GM21447 (cell line): Measurements from ENCODE around the gene MRPL34.
"Not testable (repeated sequence)": the region's sequence is repeated elsewhere in the genome, so short reads cannot be mapped to it uniquely, and the experiment has no call there.

Experiments used
- ATAC-seq: cut with Tn5 transposase; IDR thresholded peaks from one replicate; pipeline ENCODE4 v1.9.1; 2021; ENCODE audit not compliant: unreplicated experiment

The MRPL34 gene

GRCh38 chr19:17305517-17306284, at the start of gene MRPL34:
Gene MRPL34, plus strand, starts transcription at chr19:17305872. Its CDS starts 21 bp downstream, at chr19:17305893.
- ATAC-seq = peak; percentile 57

DNA sequence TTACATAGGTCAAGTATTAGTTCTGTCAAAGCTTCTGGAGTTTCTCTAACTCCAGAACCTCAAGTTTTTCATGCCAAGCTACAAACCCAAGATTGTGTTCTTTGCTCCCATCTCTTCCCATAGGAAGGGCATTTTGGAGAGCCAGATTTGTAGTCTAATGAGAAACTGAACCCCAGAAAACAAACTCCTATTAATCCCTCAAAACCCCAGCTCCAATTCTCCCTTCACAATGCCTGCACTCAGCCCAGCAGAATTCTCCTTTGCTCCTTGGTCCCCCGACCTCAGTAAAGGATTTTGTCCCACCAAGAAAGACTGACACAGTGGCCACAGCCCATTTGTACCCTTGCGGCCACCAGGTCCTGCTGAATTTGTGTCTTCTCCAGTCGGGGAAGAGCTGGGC, 49.5 kb upstream of the MRPL34 start:
- no peak for ATAC-seq

DNA sequence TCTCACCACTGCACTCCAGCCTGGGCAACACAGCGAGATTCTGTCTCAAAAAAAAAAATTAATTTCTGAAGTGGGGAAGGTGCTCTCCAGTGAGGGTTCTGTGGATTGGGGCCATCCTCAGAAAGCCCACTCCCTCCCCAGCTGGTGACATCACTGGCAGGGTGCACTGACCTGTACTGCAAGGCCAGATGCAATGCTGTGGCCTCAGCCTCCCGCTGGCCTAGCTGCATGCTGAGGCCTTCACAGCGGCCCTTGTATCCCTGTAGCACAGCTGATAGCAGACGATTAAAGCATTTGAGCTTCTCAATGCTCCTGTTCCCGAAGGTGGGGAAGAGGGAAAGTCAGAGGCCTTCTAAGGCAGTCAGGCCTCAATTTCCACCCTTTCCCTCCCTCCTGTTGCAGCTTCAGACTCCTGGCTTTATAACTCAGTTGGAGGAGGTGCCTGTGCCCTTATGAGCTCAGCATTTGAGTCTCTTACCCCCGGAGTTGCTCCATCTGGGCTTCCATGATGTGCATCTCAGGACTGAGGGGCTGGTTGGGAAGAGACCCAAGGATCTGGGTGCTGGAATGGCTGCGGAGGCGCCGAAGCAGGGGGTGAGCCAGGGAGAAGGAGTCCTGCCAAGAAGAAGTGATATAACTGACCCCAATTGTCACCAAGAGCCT, 46.4 kb upstream of the MRPL34 start:
- no peak for ATAC-seq

DNA sequence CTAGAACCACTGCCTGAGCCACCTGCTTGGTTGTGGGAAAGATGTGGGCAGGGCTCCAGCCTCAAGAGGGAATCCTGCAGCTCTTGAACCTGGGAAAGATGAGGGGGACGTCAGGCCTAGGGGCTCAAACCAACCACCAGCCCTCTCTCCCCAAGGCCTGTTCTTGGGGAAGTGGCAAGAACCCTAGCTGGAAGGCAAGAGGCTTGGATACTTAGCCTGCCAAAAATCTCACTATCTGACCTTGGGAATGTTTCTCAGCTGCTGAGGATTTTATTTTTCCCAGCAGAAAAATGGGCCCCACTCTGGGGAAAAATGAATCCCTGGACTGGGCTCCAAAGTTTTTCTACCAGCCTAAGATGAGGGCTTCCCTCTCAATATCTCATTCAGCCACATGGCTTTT, 45.7 kb upstream of the MRPL34 start:
- no peak for ATAC-seq

DNA sequence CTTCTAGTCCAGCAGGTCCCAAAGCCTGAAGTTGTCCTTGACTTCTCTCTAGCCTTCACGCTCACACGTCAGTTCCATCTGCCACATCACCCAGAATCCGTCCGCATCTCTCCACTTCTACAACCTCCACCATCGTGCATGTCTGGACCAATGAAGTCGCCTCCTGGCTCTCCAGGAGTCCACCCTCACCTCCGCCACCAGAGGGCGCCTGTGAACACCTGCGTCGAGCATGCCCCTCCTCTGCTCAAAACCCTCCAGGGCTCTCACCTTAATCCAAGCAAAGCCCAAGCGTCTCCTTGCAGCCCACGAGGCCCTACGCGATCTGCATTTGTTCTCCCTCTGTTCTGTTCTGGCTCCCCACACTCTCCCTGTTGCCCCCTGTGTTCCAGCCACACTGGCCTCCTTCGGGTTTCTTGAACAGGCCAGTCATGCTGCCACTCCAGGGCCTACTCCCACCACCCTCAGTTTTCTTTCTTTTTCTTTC, 44.8 kb upstream of the MRPL34 start:
- peak; percentile 72 for ATAC-seq

GRCh38 chr19:17262557-17262956, 43.1 kb upstream of the MRPL34 start:
- no peak for ATAC-seq

DNA sequence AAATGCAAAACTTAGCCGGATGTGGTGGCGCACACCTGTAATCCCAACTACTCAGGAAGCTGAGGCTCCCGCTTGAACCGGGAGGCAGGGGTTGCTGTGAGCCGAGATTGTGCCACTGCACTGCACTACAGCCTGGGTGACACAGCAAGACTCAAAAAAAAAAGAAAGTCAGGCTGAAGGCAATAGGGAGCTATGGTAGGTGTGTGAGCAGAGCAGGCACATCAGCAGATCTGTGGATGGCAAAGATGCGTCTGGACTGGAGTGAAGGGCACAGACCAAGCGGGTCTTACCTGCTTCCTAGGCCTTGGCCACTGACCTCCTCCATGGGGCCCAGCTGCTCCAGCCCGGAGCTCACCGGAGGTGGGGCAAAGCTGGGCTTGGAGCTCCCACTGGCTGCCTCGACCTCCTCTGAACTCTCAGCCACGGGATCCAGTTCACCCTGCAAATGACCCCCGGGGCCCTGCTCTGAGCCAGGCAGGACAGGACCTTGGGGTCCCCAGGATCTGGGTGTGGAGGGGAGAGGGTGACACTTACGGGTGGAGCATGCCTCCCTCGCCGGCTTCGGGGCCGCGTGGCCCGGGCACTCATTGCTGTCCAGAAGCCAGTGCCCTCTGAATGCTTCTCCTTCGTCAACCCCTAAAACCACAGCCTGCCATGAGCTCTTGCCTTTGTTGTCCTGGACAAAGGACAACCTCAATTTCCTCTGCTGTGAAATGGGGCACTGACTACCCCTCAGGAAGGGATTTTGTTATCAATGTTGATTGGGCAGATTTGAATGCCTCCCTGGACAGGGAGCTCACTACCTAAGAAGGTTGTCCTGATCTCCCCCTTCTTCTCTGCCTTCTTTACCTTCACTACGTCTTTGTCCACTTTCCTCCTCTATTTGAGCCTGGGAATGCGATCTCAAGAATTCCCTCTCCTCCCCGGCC, 41.7 kb upstream of the MRPL34 start:
- no peak for ATAC-seq

- ATAC-seq = no peak
Observed at GRCh38 chr19:17264641-17264979, 41.1 kb upstream of the MRPL34 start, which contains the start of gene USHBP1. Gene USHBP1, minus strand, starts transcription at chr19:17264745. Its CDS starts 446 bp downstream, at chr19:17264299.

DNA sequence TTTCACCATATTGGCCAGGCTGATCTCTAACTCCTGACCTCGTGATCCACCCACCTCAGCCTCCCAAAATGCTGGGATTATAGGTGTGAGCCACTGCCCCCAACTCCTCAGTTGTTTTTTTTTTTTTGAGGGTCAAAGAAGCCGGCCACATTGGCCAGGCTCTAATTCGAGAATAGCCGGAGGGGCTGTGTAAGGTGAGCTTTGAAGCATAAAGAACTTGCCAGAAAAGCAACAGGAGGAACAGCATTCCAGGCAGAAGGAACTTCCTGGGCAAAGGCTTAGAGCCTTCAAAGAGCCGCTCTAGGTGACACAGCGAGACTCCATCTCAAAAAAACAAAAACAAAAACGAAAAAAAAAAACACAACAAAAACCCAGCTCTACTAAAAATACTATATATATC, 39.6 kb upstream of the MRPL34 start:
- ATAC-seq = no peak

- no peak for ATAC-seq
Observed at GRCh38 chr19:17266589-17266974, 39.1 kb upstream of the MRPL34 start.

GRCh38 chr19:17266975-17267788, 38.5 kb upstream of the MRPL34 start, which contains the start of gene BABAM1:
Gene BABAM1, plus strand, starts transcription at chr19:17267443. Its CDS starts 1,364 bp downstream, at chr19:17268807.
- peak; percentile 91 for ATAC-seq

GRCh38 chr19:17268754-17269153, 36.9 kb upstream of the MRPL34 start:
- no peak for ATAC-seq

DNA sequence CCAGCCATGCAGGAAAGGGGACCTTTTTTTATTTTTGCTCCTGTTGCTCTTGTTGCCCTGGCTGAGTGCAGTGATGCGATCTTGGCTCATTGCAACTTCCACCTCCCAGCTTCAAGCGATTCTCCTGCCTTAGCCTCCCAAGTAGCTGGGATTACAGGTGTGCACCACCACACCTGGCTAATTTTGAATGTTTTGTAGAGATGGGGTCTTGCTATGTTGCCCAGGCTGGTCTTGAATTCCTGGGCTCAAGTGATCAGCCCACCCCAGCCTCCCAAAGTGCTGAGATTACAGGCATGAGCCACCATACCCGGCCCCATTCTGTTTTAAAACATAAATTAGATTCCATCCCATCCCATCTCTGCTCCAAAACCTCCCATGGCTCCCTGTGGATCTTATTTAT, 30.8 kb upstream of the MRPL34 start:
- ATAC-seq = not testable (repeated sequence)

DNA sequence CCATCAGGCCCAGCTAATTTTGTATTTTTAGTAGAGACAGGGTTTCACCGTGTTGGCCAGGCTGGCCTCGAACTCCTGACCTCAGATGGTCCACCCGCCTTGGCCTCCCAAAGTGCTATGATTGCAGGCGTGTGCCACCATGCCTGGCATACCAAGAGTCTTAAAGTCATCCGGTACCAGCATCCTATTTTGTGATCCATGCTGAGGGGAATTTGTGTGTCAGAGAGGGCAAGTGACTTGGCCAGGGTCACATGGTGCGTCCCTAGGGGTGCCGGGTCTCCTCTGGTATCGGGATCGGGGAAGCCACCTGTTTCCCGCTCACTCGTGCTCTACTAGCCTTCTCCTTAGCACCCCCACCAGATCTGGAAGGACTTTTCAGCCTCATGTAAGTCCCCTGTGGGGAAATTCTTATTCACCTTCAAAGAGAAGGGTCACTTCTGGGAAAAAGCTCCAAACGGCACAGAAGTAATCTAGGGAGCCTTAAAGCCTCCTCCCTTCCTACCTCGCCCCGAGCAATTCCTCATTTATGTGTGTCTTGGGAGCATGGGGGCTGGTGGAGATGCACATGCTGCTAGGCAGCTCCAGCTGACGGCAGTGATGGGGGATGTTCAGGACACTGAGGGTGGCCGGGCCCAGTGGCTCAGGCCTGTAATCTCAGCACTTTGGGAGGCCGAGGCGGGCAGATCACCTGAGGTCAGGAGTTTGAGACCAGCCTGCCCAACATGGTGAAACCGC, 30.1 kb upstream of the MRPL34 start:
- no peak for ATAC-seq

- no peak for ATAC-seq
Observed at GRCh38 chr19:17279436-17279835, 26.2 kb upstream of the MRPL34 start.

GRCh38 chr19:17281391-17282304, 24.0 kb upstream of the MRPL34 start, which contains the start of gene ANKLE1:
Gene ANKLE1, plus strand, starts transcription at chr19:17281901. Its CDS starts 20 bp downstream, at chr19:17281921.
- peak; percentile 14 for ATAC-seq

DNA sequence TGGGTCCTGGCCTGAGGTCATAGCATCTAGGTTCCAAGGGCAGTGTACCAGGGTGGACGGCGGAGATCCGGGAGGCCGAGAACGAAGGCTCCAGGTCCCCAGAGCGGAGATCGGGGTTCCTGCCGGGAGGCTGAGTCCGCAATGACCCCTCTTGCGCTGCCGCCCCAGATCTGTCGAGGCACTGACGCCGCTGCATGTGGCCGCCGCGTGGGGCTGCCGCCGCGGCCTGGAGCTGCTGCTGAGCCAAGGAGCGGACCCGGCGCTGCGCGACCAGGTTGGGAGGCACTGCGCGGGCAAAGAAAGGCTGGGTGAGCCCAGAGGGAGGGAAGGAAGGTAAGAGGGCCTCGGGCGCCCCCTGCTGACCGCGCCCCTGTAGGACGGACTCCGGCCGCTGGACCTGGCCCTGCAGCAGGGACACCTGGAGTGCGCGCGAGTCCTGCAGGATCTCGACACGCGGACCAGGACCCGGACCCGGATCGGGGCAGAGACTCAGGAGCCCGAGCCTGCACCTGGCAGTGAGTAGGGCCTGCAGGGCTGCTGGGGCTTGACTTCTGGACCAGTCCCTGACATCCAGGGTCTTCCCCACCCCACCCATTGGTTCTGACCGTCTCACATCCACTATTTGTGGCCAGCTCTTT, 23.1 kb upstream of the MRPL34 start:
- peak; percentile 50 for ATAC-seq

DNA sequence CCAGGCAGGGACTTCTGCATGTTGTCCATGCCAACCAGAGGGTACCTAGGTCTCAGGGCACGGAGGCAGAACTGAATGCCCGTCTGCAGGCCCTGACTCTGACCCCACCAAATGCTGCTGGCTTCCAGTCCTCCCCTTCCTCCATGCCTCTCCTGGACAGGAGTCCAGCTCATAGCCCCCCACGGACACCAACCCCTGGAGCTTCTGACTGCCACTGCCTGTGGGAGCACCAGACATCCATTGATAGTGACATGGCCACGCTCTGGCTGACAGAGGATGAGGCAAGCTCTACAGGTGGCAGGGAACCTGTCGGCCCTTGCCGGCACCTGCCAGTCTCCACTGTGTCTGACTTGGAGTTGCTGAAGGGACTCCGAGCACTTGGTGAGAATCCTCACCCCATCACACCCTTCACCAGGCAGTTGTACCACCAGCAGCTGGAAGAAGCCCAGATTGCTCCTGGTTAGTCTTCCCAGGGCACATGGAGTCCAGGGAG, 22.1 kb upstream of the MRPL34 start:
- no peak for ATAC-seq
